NOMO-1 (cell line): ENCODE results near the gene KIF16B.

Experiments used
- DNase-seq, 2 experiments: peaks; one replicate each; lab custom pipeline; 2025; ENCODE audit not compliant: unreplicated experiment in 2 of 2; lab: John Stamatoyannopoulos, UW

KIF16B gene

DNA sequence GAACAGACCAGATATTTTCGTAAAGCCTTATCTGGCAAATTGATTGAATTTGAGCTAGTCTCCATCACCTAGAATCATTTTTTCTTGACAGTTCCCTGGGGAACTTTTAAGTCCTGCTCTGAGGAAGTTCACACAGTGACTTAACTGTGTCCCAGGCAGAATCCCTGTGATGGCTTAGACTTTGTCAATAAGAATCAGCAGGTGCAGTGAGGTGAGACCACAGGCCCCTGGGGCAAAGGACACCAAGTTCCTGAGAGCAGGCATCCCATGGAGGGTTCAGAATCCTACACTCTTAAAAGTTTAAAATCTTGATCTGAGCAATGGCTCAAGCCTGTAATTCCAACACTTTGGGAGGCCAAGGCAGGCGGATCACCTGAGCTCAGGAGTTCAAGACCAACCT lies 13.0 kb downstream of the KIF16B start:
- no peak for DNase-seq

DNA sequence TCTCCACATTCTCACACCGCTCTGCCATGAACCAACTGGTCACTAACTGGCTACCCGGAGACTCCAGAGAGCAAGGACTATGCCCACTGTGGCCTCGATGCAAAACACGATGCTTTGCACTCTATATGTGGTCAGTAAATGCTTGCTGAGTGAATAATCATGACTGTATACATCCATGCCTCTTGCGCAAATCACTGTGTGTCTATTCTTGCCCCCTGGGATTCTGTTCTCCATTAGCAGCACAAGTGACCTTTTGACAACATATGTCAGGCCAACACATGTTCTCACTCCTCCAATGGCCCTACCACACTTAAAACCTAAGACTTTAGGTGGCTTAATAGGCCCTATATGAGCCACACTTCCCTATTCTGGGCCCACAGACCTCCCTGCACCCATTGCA lies 16.9 kb downstream of the KIF16B start:
- no peak for DNase-seq

DNA sequence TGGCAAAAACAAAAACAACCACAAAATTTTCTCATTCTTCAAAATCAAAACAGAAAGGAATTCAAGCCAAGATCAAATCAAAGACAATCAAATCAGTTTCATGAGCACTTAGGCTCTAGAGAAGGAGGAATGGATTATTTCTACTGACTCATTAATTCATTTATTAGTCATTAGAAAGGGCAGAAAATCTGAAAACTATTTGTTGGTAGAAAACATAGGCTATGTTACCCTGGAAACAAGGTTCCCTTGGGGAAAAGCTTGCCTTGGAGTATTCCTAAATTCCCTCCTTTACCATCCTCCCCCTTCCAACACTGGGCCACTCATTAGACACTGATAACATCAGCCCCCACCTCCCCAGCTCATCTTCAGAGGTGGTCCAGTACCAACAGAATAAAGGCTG lies 17.5 kb downstream of the KIF16B start:
- no peak for DNase-seq

DNA sequence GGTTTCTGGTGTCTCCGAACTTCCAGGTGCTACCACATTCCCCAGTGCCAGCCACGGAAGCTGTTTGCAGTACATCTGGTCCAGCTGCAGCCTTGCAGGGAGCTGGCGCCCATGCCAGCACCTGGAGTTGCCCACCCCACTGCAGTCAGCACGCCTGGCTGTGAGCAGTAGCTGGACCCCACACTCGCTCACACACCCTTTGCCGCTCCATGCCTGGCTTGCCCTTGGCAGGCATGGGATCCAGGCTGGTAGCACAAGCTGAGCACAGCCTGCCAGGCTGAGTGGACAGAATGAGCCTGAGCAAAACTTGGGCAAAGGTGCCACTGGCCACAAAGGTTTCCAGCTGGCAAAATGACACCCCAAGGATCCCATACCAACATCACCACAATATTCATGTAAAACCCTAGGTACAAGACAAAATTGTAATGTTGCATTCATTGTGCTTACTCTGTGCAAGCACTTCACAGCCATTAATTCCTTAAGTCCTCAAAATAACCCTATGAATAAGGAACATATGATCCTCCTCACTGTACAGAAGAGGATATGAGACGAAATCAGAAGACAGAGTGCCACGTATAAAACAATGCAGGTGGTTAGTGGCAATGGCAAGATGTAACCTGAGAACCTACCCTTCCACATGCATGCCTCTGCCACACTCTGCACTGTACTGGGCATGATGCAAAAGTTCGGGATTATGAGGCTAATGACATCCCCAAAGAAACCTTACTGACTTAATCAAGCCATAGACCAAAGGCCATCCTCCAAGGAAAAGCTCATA lies 18.3 kb downstream of the KIF16B start:
- DNase-seq = no peak

- no peak for DNase-seq
These were observed 19.6 kb downstream of the KIF16B start for GRCh38 chr20:16553684-16554083.

GRCh38 chr20:16553101-16553500 lies 20.1 kb downstream of the KIF16B start:
- DNase-seq = no peak

- DNase-seq = no peak
These were observed 21.2 kb downstream of the KIF16B start for GRCh38 chr20:16552015-16552414.

GRCh38 chr20:16551607-16552006 lies 21.6 kb downstream of the KIF16B start:
- DNase-seq = no peak

- DNase-seq = no peak
These were observed 25.1 kb downstream of the KIF16B start for GRCh38 chr20:16548068-16548672.

DNA sequence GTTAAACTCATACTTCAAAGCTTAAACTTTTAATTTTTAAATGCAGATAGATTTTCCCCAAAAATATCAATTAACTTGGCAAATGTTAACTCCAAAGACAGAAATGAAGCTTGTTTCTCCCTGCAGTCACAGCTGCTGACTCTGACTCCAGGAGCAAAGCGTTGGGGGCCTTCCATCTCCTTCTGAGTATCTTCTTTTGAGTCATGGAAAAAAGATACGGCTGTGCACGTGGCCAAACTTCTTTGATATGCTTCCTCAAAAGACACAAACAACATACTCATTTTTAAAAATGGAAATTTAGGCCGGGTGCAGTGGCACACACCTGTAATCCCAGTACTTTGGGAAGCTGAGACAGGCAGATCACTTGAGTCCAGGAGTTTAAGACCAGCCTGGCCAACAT lies 28.3 kb downstream of the KIF16B start:
- no peak for DNase-seq

DNA sequence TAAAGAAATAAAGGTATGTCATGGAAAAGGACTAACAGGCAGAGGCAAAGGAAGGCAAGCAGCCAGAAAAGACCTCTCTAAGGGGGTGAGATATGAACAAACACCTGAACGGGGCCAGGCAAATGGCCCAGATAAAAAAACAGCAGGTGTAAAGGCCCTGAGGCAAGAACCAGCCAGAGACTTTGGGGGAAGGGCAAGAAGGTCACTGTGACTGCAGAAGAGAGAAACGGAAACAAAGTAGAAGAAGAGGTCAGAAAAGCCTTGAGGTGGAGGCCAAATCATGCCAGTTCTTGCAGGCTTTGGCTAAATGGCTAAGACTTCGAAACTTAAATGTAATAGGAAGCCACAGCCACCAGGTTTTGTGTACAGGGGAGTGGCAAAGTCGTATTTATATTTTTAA lies 30.8 kb downstream of the KIF16B start:
- no peak for DNase-seq

GRCh38 chr20:16541878-16542277 lies 31.4 kb downstream of the KIF16B start:
- DNase-seq = no peak

DNA sequence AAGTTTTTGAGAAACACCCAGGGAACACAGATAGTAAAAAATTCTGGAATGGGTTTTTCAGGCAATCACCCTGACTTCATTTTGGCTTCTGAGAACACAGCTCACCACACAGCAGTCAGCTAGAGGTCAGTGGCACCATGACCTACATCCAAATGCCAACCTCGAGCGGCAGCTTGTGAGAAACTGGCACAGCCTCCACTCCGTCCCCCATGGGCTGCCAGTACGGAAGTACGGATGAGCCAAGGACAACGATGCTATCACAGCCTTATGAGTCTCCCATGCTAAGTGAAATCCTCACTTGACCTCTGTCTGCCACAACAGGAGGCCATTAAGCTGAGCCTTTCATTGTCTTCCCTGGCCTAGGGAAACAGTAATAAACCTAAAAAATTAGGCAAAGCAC lies 32.0 kb downstream of the KIF16B start:
- no peak for DNase-seq

- DNase-seq = no peak
These were observed 33.8 kb downstream of the KIF16B start for GRCh38 chr20:16539280-16540021.

DNA sequence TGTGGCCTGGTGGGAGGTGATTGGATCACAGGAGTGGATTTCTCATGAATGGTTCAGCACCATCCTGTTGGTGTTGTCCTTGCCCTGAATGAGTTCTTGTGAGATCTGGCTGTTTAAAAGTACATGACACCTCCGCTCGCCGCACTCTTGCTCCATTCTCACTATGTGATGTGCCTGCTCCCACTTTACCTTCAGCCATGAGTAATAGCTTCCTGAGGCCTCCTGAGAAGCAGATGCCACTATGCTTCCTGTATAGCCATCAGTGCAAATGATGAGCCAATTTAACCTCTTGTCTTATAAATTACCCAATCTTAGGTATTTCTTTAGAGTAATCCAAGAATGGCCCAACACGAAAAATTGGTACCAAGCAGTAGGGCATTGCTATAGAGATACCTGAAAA lies 34.5 kb downstream of the KIF16B start:
- peak in 1 of 2 experiments; percentile 6 for DNase-seq

DNA sequence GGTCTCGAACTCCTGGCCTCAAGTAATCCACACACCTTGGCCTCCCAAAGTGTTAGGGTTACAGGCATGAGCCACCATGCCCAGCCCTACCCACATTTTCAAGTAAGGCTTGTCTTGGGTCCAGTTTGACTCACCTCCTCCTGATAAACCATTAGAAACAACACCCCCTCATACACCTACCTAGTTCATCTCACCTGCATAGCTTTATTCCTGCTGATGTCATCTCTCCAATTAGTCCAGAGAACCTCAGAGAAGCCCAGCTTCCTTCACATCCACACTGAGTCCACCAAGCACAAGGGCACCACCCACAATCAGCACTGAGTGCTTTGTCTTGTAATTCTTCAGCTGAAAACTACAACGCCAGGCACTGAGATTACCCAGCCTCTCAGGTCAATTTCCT lies 35.3 kb downstream of the KIF16B start:
- no peak for DNase-seq

GRCh38 chr20:16537025-16537665 lies 36.1 kb downstream of the KIF16B start:
- DNase-seq = no peak

DNA sequence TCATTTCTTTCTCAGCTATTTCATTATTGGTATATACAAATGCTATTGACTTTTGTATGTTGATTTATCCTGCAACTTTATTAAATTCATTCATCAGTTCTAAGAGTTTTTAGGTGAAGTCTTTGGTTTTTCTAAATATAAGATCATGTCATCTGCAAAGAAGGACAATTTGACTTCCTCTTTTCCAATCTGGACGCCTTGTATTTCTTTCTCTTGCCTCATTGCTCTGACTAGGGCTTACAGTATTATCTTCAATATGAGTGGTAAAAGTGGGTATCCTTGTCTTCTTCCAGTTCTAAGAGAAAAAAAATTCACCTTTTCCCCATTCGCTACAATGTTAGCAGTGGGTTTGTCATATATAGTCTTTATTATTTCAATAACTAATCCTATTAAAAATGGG lies 38.0 kb downstream of the KIF16B start:
- DNase-seq = peak; percentile 22 to 67

GRCh38 chr20:16533502-16533901 lies 39.7 kb downstream of the KIF16B start:
- no peak for DNase-seq

GRCh38 chr20:16531485-16531884 lies 41.8 kb downstream of the KIF16B start:
- DNase-seq = no peak

- DNase-seq = no peak
These were observed 43.0 kb downstream of the KIF16B start for GRCh38 chr20:16530201-16530681.
